ENCODE data around the gene GRIPAP1. TPM values are rescaled to one million over a fixed set of nuclear protein-coding genes. Genes with fewer than 3 reads are reported as not detected.

Gene GRIPAP1
- total and polyA plus RNA-seq, 7 donors: 14.4 to 63.1 (median 26.0) TPM

DNA sequence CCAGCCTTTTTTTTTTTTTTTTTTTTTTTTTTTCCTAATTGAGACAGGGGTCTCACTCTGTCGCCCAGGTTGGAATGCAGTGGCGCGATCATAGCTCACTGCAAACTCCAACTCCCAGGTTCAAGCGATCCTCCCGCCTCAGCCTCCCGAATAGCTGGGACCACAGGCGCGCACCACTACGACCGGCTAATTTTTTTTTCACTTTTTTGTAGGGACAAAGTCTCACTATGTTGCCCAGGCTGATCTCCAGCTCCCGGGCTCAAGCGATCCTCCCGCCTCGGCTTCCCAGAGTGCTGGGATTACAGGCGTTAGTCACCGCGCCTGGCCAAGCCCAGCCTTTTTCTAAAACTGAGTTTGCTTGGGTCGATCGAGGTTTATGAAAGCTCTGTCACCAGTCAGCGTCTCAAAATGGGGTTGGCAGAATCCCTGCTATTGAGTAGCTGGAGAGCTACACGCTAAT is 43.4 kb downstream of the GRIPAP1 start:
- peaks cover 0 to 36% (median 23%) of the 10 kb centered on the region in 4 donors for H3K4me1 ChIP-seq
- no peaks in the 10 kb centered on the region for H3K9me3 ChIP-seq
- 1% methylated on average over 21 of the region's 21 CpGs for WGBS, 2 donors
- intact Hi-C loops (cut with DNase I): loop anchor here (2.0 to 10.0 kb wide), 4 partner anchors 66 to 264 kb away; partner anchors contain the start of genes HDAC6, SUV39H1 and TFE3
- DNase-seq: peak; percentile 82
- TF ChIP-seq, protein P1, sequence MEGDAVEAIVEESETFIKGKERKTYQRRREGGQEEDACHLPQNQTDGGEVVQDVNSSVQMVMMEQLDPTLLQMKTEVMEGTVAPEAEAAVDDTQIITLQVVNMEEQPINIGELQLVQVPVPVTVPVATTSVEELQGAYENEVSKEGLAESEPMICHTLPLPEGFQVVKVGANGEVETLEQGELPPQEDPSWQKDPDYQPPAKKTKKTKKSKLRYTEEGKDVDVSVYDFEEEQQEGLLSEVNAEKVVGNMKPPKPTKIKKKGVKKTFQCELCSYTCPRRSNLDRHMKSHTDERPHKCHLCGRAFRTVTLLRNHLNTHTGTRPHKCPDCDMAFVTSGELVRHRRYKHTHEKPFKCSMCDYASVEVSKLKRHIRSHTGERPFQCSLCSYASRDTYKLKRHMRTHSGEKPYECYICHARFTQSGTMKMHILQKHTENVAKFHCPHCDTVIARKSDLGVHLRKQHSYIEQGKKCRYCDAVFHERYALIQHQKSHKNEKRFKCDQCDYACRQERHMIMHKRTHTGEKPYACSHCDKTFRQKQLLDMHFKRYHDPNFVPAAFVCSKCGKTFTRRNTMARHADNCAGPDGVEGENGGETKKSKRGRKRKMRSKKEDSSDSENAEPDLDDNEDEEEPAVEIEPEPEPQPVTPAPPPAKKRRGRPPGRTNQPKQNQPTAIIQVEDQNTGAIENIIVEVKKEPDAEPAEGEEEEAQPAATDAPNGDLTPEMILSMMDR (IDR thresholded peaks at IDR 0.05): no peak
- peak; percentile 5 to 21 for TF ChIP-seq POLR2A (IDR thresholded peaks at IDR 0.05)
- peak in 1 of 4 donors; percentile 6 for TF ChIP-seq POLR2AphosphoS5 (IDR thresholded peaks at IDR 0.05)
- H3K36me3 ChIP-seq: peaks cover 0 to 12% (median 2%) of the 10 kb centered on the region in 4 donors
- H3K4me3 ChIP-seq: peak overlapping the region; percentile 32 to 71 (median 70)
- no peaks in the 10 kb centered on the region for H3K27me3 ChIP-seq
- H3K27ac ChIP-seq: peak overlapping the region; percentile 88 to 90 (median 90)

DNA sequence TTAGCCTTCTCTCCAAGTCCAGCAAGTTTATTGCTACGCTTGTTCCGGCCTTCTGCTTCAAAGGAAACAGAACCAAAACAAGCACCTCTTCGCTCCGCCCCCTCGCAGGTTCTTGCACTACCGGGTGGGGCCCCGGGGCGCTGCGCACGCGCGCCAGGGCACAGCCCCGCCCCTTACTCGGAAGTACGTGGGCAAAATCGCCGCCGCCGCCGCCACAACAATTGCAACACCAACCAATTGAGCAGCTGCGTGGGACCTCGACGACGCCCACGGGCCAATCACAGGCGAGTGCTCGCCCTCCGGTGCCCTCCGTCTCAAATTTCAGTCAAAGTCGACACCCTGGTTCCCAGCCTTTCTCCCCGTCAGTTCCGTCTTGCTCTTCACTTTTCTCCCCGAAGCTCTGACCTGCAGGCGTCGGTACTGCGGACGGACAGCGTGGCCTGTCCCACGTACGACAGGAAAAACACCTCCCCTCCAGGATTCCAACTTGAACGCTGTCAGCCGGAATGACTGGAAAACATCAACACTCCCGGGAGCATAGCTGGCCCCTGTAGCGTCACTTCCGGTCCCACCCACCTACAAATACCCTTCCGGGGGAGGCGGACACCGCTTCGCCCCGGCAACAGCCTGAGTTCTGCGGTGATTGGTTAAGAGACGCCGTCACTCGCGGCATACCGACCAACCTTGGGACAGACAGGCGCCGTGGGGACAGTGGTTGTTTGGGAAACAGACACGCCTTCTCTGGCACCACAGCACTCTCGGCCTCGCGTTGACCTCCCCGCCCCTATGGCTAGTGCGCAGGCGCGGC is 44.0 kb downstream of the GRIPAP1 start:
- Histone ChIP-seq H3K27me3 (no peaks in the 10 kb centered on the region), H3K27ac (peak overlapping the region; percentile 89 to 90 (median 90)), H3K36me3 (peaks cover 0 to 13% (median 2%) of the 10 kb centered on the region in 4 donors), H3K4me3 (peak overlapping the region; percentile 45 to 71 (median 70)), H3K9me3 (no peaks in the 10 kb centered on the region), H3K4me1 (peaks cover 0 to 43% (median 26%) of the 10 kb centered on the region in 4 donors)
- 0% methylated on average over 66 of the region's 66 CpGs for WGBS, 2 donors
- peak; percentile 17 to 66 for TF ChIP-seq POLR2A (IDR thresholded peaks at IDR 0.05)
- no peak for TF ChIP-seq EP300 (IDR thresholded peaks at IDR 0.05)
- TF ChIP-seq, protein P1 (IDR thresholded peaks at IDR 0.05): no peak
- peak; percentile 60 to 89 (median 72) for TF ChIP-seq POLR2AphosphoS5 (IDR thresholded peaks at IDR 0.05)
- peak; percentile 99 for DNase-seq
- intact Hi-C loops (cut with DNase I): loop anchor here (2.0 to 10.0 kb wide), 4 partner anchors 66 to 263 kb away; partner anchors contain the start of genes HDAC6, SUV39H1 and TFE3

DNA sequence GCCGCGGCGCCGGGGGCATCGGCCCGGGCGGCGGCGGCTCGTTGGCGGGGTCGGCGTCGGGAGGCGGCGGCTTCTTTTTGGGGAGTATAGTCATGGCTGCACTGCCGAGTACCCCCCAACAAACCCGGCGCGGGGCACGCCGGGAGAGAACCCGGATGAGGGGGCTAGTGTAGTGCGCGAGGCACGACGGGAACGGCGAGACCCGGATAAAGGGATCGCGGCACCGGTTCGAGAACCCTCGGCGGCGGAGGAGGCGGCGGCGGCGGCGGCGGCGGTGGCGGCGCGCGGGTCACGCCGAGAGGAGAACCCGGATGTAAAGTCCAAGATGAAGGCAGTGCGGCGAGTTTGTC is 44.6 kb downstream of the GRIPAP1 start, which contains the start of gene OTUD5:
TSS of gene OTUD5 (minus strand) at position 131 of the 350 bp plus-strand sequence. CDS start at position 94, 37 bp downstream.
- TF ChIP-seq EP300 (IDR thresholded peaks at IDR 0.05) (no peak), POLR2AphosphoS5 (IDR thresholded peaks at IDR 0.05) (peak in 1 of 4 donors; percentile 10)
- no peak for DNase-seq
- Histone ChIP-seq H3K27ac (peak within 1 kb of the TSS; percentile 89 to 90 (median 90)), H3K27me3 (no peaks in the 10 kb centered on the region), H3K9me3 (no peaks in the 10 kb centered on the region), H3K4me3 (peak within 1 kb of the TSS; percentile 45 to 71 (median 70)), H3K4me1 (peaks cover 0 to 49% (median 30%) of the 10 kb centered on the region in 4 donors), H3K36me3 (peaks cover 0 to 13% (median 2%) of the 10 kb centered on the region in 4 donors)
- WGBS, 2 donors: 0 to 1% methylated on average over 53 of the region's 53 CpGs
- intact Hi-C loops (cut with DNase I): loop anchor here (5.0 to 10.0 kb wide), 3 partner anchors 65 to 263 kb away; partner anchors contain the start of genes HDAC6 and SUV39H1

DNA sequence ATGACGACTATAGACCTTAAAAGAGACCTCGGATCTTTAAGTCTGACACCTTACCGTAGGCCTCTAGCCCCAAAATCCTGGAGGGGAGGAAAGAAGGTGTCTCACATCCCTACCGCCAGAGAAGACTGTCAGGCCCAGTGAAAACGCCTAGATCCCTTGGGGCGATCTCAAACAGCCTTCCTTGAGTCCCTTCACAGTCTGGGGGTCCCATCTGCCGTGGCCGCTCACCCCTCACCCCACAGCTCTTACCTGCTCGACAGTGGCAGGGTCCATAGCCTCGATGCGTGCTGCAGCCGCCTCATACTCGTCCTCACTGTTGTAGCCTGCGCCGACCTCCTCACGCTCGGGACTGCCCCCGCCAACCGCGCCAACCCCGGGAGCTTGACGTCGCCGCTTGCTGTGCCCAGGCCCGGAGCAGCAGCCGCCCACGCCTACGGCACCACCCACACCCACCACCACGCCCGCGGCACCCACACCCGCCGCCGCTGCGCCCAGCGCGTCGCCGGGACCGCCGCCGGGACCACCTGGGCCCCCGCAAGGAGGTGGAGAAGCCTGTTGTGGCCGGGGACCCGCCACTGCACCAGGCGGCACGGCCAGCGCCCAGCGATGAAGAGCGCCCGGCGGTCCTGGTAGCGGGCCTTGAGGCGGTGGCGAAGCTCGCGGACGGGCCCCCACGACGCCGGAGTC is 45.2 kb downstream of the GRIPAP1 start:
- H3K36me3 ChIP-seq: peaks cover 0 to 13% (median 2%) of the 10 kb centered on the region in 4 donors
- no peak for DNase-seq
- TF ChIP-seq POLR2AphosphoS5 (IDR thresholded peaks at IDR 0.05) (no peak), EP300 (IDR thresholded peaks at IDR 0.05) (no peak), POLR2A (IDR thresholded peaks at IDR 0.05) (no peak)
- TF ChIP-seq, protein P1 (IDR thresholded peaks at IDR 0.05): no peak
- no peaks in the 10 kb centered on the region for H3K9me3 ChIP-seq
- WGBS, 2 donors: 1 to 2% methylated on average over 61 of the region's 61 CpGs
- peak overlapping the region; percentile 45 to 71 (median 70) for H3K4me3 ChIP-seq
- intact Hi-C loops (cut with DNase I): loop anchor here (5.0 to 10.0 kb wide), 3 partner anchors 65 to 262 kb away; partner anchors contain the start of genes HDAC6 and SUV39H1
- peaks cover 0 to 54% (median 31%) of the 10 kb centered on the region in 4 donors for H3K4me1 ChIP-seq
- H3K27me3 ChIP-seq: no peaks in the 10 kb centered on the region
- H3K27ac ChIP-seq: peak overlapping the region; percentile 89 to 90 (median 90)
